HG03469 (cell line): ENCODE data around the gene GFRA1.
"Not testable (repeated sequence)": the region's sequence is repeated elsewhere in the genome, so short reads cannot be mapped to it uniquely, and the experiment has no call there.

Source experiments
- ATAC-seq: cut with Tn5 transposase; IDR thresholded peaks from one replicate; pipeline ENCODE4 v1.9.1; 2021; ENCODE audit warnings: mild to moderate bottlenecking, moderate library complexity, moderate number of reproducible peaks; ENCODE audit not compliant: unreplicated experiment

Gene GFRA1

DNA sequence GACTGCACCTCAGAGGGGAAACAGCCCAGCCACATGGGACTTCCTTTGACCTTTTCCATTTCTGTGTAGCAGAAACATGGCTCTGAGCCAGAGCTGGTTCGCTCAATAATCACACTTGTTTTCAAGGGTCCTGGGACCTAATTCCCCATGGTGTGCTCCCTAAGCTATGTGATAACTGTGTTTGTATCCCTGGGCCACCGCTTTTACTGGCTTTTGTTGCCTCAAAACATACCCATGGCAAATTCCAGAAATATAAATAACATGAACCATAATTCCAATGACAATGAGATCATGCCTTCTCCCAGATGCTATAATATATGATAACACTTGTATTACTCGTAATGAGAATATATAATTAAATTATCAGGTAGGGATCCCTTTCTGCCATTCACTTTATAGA lies 196.4 kb downstream of the GFRA1 start:
- no peak for ATAC-seq

DNA sequence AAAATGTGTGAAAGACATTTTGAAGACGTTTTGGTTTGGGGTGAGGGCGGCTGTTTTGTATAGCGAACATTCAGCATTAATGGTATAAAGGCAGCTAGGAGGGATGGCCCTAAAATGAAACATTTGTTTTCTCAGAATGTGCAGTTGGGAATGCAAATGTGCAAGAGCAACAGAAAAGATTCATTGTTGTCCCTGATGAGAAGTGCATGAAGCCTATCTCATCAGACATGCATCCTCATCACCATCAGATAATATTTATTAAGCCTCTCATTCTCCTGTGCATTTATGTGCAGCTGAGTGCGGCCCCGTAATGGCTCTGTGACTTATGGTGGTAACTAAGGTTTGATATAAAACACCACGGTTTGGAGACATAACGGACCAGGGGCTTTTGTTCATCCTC lies 199.5 kb downstream of the GFRA1 start:
- no peak for ATAC-seq

GRCh38 chr10:116073001-116073400 lies 200.0 kb downstream of the GFRA1 start:
- ATAC-seq, result no peak

DNA sequence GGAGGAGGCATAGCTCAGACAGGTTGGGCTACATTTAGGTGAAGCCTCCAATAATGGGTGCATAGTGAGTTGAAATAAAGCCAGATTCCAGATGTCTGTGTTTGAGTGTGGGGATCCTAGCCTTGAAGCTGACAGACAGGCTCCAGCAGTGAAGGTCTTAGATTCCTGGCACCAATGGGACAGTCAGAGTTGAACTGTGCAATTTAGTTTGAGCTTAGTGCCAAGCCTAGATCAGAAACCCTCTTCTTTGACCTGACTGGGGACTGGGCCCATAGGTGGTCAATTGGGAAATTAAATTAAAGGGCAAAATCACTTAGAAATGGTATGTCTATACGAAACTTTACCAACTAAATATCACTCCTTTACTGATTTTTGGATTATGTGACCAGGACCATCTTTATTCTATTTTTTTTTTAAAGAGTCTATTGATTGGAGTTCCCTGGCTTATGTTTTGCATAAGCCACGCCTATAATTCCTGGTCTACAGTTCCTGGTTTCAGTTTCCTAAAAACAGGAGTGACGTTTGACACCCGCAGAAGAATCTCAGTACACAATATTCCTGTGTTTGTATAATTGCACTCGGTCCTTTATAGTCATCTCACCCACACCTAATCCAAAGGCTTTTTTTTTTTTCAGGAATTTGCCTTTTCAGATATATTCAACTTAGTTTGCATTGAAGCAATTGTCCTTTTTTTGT lies 201.4 kb downstream of the GFRA1 start:
- ATAC-seq, result no peak

- ATAC-seq, result no peak
These were observed 202.2 kb downstream of the GFRA1 start for GRCh38 chr10:116070743-116071320.

GRCh38 chr10:116069856-116070255 lies 203.2 kb downstream of the GFRA1 start:
- ATAC-seq, result no peak

GRCh38 chr10:116067825-116068224 lies 205.2 kb downstream of the GFRA1 start:
- no peak for ATAC-seq

- no peak for ATAC-seq
These were observed 209.9 kb downstream of the GFRA1 start for GRCh38 chr10:116063107-116063506.

- no peak for ATAC-seq
These were observed 212.1 kb downstream of the GFRA1 start for GRCh38 chr10:116060864-116061263.

GRCh38 chr10:116059320-116059719 lies 213.7 kb downstream of the GFRA1 start:
- ATAC-seq, result no peak

- no peak for ATAC-seq
These were observed 216.3 kb downstream of the GFRA1 start for GRCh38 chr10:116056445-116057293.

- no peak for ATAC-seq
These were observed 217.1 kb downstream of the GFRA1 start for GRCh38 chr10:116055917-116056252.

DNA sequence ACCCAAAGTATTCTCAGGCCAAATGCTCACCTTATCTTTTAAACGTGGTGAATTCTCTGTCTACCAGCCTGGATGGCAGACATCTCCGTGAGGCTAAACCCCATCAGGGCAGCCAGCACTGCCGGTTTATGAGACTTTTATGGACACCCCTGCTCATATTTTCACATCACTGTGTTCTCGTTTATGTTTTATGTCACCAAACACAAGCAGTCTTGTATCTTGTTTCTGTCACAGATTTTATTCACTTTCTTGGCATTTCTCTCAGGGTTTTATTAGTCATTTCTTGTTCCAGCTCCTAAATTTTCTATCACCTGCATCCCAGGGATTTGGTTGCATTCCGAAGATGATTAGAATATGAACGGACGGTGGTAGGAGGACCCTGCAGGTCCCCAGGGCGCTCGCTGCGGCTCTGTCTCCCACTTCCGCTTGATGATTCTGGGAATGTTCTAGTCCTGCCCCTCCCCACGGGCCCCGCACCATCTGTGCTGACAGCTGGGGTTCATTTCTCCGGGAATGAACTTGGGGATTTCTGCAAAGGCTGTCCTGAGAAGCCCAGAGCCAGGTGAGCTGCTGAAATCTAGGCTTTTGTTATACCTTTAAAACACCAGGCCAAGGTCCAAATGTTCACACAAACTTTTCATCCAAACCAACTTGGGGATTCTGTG lies 217.6 kb downstream of the GFRA1 start:
- no peak for ATAC-seq

DNA sequence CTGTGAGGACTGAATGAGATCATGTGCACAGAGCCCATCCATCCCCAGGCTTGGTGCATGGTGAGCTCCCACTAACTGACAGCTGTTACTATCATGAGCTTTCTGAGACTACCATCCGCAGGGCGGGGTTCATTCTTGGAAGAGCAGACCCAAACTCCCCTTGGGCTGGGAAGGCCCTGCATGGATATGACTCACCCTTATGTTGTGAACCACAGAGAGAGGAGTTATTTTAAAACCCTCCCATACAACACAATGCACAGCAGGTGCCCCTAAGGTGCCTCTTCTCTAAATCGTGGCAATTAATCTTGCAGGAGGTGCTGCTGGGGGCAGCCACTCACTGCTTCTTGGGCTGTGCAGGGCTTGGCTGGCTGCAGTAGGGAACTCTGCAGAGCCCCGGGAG lies 219.1 kb downstream of the GFRA1 start:
- no peak for ATAC-seq

GRCh38 chr10:116053009-116053730 lies 219.8 kb downstream of the GFRA1 start:
- ATAC-seq, result not testable (repeated sequence)

DNA sequence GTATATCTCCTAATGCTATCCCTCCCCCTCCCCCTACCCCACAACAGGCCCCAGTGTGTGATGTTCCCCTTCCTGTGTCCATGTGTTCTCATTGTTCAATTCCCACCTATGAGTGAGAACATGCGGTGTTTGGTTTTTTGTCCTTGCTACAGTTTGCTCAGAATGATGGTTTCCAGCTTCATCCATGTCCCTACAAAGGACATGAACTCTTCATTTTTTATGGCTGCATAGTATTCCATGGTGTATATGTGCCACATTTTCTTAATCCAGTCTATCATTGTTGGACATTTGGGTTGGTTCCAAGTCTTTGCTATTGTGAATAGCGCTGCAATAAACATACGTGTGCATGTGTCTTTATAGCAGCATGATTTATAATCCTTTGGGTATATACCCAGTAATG lies 220.5 kb downstream of the GFRA1 start:
- ATAC-seq, result not testable (repeated sequence)

- ATAC-seq, result no peak
These were observed 223.1 kb downstream of the GFRA1 start for GRCh38 chr10:116049974-116050304.

DNA sequence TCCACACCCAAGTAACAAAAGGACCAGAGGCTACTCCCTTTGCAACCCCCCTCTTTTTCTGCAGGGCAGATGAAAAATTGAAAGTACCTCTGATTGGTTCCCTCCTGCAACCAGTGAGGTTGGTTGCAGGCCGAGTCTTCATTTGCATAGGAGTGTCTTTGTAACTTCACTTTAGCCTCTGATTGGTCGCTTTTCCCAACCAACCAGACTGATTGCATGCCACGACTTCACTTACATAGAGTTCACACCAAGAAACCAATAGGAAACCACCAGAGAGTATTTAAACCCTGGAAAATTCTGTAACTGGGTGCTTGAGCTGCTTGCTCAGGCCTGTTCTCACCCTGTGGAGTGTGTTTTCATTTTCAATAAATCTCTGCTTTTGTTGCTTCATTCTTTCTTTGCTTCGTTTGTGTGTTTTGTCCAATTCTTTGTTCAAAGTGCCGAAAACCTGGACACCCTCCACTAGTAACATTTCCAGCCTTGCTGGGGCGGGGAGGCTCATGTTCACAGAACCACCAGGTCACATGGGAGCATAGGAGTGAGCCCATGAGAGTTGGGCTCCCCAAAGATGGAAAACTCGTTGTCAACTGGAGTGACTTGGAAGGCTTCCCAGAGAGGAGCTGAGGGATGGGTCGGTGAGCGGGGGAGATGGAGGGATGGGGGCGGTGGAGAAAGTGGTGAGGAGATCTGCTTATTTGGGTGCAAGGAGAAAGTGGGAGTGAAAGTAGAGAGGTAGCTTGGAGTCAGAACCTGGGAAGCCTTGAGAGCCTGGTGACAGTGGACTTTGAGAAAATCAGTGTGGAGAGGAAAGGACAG lies 223.6 kb downstream of the GFRA1 start:
- no peak for ATAC-seq

GRCh38 chr10:116045366-116046356 lies 227.3 kb downstream of the GFRA1 start:
- no peak for ATAC-seq
